Measurements from ENCODE around the gene ZNF207. TPM values are rescaled to one million over a fixed set of nuclear protein-coding genes. Genes with fewer than 3 reads are reported as not detected.

ZNF207 gene
- total and polyA plus RNA-seq, 2 of the 8 experiments (the other 6 are each of a cell fraction or from before 2014, with no cell fraction given): 268 to 286 TPM

DNA sequence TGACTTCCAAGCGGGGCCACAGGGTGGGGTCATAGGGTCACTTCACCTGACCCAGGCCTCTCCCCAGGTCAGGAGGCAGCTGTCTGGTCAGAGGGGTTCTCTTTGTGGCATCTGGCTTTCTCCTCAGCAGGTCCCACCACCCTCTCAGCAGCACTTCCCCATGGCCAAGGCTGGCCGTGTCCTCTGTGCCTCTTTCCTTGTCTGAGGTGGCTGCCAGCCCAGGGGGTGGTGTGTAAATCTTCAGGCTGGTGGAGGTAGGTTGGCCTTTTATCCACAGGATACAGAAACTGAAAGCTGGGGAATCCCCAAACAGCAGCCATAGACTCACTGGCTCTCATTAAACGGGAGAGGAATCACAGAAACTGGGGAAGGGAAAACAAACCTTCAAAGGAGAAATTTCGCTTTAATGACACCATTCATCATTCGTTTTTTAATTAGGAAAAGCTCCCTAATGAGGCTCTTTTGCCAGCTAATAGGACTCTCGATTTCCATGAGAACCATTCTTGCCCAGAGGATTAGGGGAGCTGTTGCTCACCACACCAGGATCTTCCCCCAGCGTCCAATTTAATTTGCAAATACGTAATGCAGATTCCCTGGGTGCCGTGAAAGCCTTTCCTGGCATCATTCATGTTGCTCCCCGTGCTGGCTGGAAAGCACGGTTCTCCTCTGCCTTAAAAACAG lies 26.0 kb upstream of the ZNF207 start:
- Histone ChIP-seq H3K4me3 (ENCODE audit: extremely low read depth in 1 of 4, insufficient read depth in 2 of 4, low read depth in 3 of 4, low read length in 4 of 4) (peak overlapping the region in 1 of 4 experiments; percentile 4; a peak in 1 of 8 replicates), H4K5ac (ENCODE audit: insufficient read length, low read depth, low read length) (no peak overlapping the region), H4K20me1 (replicated peaks in 1 of 2; ENCODE audit: control insufficient read depth in 1 of 2, insufficient read depth in 2 of 2, low read length in 2 of 2) (no peaks in the 10 kb centered on the region), H3K9me3 (ENCODE audit: insufficient read depth in 2 of 2, low read depth in 1 of 2, low read length in 1 of 2) (no peaks in the 10 kb centered on the region), H2AFZ (ENCODE audit: low read length) (no peak overlapping the region), H3K4me1 (replicated peaks in 1 of 4; ENCODE audit: control insufficient read depth in 3 of 4, insufficient read depth in 4 of 4, low read length in 3 of 4) (peaks cover 0 to 13% (median 10%) of the 10 kb centered on the region in 4 experiments; a peak in 6 of 7 replicates), H3K79me2 (ENCODE audit: control insufficient read depth in 1 of 2, insufficient read depth in 2 of 2, low read length in 2 of 2) (no peaks in the 10 kb centered on the region), H3K27me3 (replicated peaks in 1 of 4; ENCODE audit: control insufficient read depth in 3 of 4, extremely low read depth in 1 of 4, insufficient read depth in 3 of 4, low read length in 3 of 4) (no peaks in the 10 kb centered on the region), H3K56ac (replicated peaks; ENCODE audit: insufficient read length, low read depth, low read length) (no peak overlapping the region), H3K23ac (ENCODE audit: insufficient read length) (no peak overlapping the region), H2BK15ac (ENCODE audit: low read length) (peak overlapping the region; percentile 83; the same call in 1 of the 2 replicates), H3K27ac (ENCODE audit: low read depth, low read length) (peak overlapping the region; percentile 64; the same call in 1 of the 2 replicates), H2BK120ac (replicated peaks; ENCODE audit: low read depth, low read length) (no peak overlapping the region), H3K79me1 (ENCODE audit: low read depth, low read length) (no peaks in the 10 kb centered on the region), H4K8ac (ENCODE audit: extremely low read depth, insufficient read depth, low read length) (no peak overlapping the region), H2BK5ac (ENCODE audit: low read depth, low read length) (0 out of 2 replicates have a peak overlapping the region, but pooled peaks have one; percentile 10), H2AK5ac (ENCODE audit: low read depth, low read length) (no peak overlapping the region), H3K23me2 (ENCODE audit: low read depth, low read length) (no peaks in the 10 kb centered on the region), H3K18ac (ENCODE audit: extremely low read depth, low read length) (0 out of 2 replicates have a peak overlapping the region, but pooled peaks have one; percentile 10), H3K4ac (replicated peaks; ENCODE audit: insufficient read length, low read depth, low read length) (no peak overlapping the region), H3K4me2 (ENCODE audit: insufficient read depth in 1 of 2, low read depth in 2 of 2, low read length in 2 of 2) (peak overlapping the region; percentile 0 to 41; a peak in 1 of 4 replicates), H3K9ac (replicated peaks in 1 of 4; ENCODE audit: extremely low read depth in 1 of 4, low read depth in 3 of 4, low read length in 3 of 4) (peak overlapping the region in 1 of 4 experiments; percentile 20; a peak in 1 of 7 replicates), H3K14ac (ENCODE audit: insufficient read length) (no peak overlapping the region), H2BK12ac (ENCODE audit: low read depth, low read length) (no peak overlapping the region; the same call in 1 of the 2 replicates), H2BK20ac (ENCODE audit: low read length) (0 out of 2 replicates have a peak overlapping the region, but pooled peaks have one; percentile 40), H4K91ac (replicated peaks; ENCODE audit: insufficient read length, low read length) (no peak overlapping the region), H3K36me3 (ENCODE audit: control insufficient read depth in 2 of 4, insufficient read depth in 4 of 4, low read length in 3 of 4) (no peaks in the 10 kb centered on the region)
- DNase-seq (ENCODE audit: low read depth in 1 of 2, low spot score in 2 of 2) (no peak), FAIRE-seq (no peak)
- CTCF ChIA-PET (ENCODE audit: partially characterized antibody): interaction anchor here (0.8 to 13.3 kb wide), 10 partner anchors 10 to 121 kb away, joined by 3 to 170 read pairs (median 6); partner anchors contain the start of genes PSMD11 and RHBDL3
- POLR2A ChIA-PET (ENCODE audit: partially characterized antibody): interaction anchor here (0.8 to 2.4 kb wide), 5 partner anchors 7 to 182 kb away, joined by 3 to 7 read pairs (median 4); partner anchors contain the start of gene RHOT1
- WGBS, 2 experiments (ENCODE audit: extremely low coverage in 1 of 2, insufficient coverage in 1 of 2, insufficient read length in 1 of 2, insufficient replicate concordance in 2 of 2, low coverage in 1 of 2, low lambda C conversion rate in 2 of 2, missing lambda C conversion rate in 1 of 2): 40% methylated on average over 11 of the region's 11 CpGs; no CpG with 5 or more reads in 1 of the 2 experiments
- peak; percentile 47; the same call in 1 of the 2 replicates for TF ChIP-seq YY1 (IDR thresholded peaks at IDR 0.05; ENCODE audit: low read depth, low read length)
- TF ChIP-seq RAD21 (IDR thresholded peaks at IDR 0.05 in 1 of 2, conservative IDR thresholded peaks at IDR 0.05 in 1 of 2; ENCODE audit: low read depth in 2 of 2, low read length in 2 of 2): 0 out of 4 replicates have a peak, but pooled peaks of 1 of the 2 experiments have one; percentile 3
- TF ChIP-seq CEBPB (IDR thresholded peaks at IDR 0.05; ENCODE audit: low read depth, low read length): no peak
- no peak for TF ChIP-seq KDM4A (IDR thresholded peaks at IDR 0.05; ENCODE audit: low read depth, low read length, severe bottlenecking)
